HG03521 (cell line): ENCODE results near the gene CAPN7.

Experiments
- ATAC-seq: cut with Tn5 transposase; IDR thresholded peaks from one replicate; pipeline ENCODE4 v1.9.1; 2021; ENCODE audit warnings: mild to moderate bottlenecking, moderate library complexity; ENCODE audit not compliant: unreplicated experiment

Gene CAPN7

DNA sequence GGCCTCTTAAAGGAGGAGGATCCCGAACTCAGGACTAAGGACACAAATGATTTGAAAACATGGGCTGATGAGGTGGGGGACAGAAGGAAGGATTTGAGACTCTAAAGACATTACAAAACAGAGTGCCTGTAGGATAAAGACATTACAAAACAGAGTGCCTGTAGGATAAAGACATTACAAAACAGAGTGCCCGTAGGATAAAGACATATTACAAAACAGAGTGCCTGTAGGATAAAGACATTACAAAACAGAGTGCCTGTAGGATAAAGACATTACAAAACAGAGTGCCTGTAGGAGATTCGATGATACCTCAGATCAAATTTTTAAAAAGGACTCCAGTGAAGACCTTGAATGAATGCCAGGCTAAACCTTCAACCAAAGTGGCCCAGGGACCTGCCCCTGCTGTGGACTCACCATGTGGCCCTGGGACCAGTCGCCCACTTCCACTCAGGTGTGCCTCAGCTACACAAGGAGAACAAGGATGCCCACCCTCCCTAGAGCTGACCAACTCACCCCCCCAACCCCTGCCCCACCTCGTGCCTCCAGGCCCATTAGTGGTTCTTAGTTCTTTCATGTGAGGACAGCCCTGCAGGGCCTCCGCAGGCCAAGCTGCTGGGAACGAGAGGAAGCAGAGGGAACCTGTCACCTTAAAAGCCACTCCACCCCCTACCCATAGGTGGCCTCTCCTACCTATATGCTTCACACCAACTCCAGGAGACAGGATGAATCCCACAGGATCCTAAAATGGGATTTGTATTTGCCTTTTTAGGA, 66.6 kb downstream of the CAPN7 start:
- ATAC-seq, result no peak

GRCh38 chr3:15273227-15273626, 67.2 kb downstream of the CAPN7 start:
- no peak for ATAC-seq

- ATAC-seq, result no peak
Measured at GRCh38 chr3:15276028-15276724, 70.1 kb downstream of the CAPN7 start.

DNA sequence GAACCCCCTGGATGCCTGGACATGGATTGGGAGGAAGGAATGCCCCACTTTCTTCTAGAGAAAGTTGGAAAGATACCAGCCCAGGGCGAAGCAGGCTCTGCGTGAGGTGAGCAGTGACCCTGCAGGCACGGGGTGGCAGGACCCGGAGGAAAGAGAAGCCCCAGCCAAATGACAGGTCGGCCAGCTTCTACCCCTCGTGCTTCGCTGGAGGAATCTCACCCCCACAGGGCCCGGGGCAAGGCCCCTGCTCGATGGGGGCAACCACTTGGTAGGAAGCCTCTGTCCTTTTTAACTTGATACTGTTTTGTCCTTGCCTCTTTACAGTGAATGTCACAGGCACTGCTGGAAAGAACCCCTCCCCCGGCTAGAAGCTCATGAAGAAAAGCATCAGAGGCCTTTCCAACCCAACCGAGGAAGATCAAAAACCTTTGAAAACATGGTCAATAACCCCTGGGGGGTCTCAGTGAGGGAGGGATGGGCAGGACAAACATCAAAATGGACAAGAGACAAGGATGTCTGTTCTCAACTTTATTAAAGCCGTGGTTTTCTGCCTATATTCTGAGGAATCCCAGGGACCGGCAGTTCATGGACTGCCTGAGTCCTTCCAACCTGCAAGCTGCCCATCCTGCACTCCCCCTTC, 71.9 kb downstream of the CAPN7 start:
- ATAC-seq, result no peak

DNA sequence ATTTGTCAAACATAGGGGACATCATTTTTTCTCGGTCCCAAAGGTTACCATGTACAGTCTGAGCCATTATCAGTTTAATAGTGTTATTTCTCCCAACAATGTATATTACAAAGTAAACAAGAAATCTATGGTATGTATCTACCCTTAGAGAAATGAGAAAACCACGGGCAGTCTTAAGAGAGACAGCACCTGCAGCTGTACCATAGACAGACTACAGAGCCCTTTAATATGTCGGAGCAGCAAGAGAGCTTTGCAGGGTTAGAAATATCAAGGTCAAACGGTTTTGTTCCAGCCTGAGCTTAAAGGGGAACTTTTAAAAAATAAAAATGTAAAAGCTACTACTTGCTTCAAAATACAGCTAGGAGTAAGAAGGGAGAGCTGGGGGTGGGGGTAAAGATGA, 73.2 kb downstream of the CAPN7 start:
- no peak for ATAC-seq

- ATAC-seq, result no peak
Measured at GRCh38 chr3:15279671-15280402, 73.8 kb downstream of the CAPN7 start.

- ATAC-seq, result no peak
Measured at GRCh38 chr3:15280853-15281532, 74.9 kb downstream of the CAPN7 start.

- no peak for ATAC-seq
Measured at GRCh38 chr3:15281817-15282216, 75.8 kb downstream of the CAPN7 start.

GRCh38 chr3:15283702-15284101, 77.7 kb downstream of the CAPN7 start:
- no peak for ATAC-seq

DNA sequence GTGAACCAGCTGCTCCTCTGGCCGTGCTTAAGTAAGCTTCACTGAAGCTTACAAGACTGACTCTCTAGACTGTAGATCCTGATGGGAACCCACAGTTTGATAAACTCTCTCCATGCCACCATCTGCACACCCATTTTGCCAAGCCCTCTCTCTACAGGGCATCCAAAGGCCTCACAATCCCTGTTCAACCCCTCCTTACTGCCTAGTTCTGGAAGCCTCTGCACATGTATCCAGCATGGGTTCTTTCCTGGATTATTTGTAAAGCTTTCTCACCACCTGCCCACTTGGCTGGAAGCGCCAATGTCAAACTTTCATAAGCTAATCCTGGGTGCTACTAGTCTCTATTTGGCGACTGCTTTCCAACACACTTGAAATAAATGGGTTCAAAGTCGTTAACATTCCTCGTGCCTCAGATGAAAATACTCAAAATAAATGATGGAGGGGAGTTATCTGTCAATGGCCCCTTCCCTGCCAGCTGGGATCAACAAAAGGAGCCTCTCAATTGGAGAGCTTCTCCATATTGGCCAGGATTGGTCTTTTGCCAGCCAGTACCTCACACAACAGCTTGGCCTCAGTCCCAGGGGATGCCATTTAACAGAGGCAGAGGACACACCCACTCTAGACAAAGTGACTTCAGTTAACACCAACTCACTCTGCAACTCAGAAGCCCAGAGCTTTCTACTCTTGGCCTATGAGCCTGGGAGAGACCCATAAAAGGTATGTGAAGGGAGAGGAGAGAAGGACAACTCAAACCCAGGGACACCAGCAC, 78.3 kb downstream of the CAPN7 start:
- ATAC-seq, result no peak

DNA sequence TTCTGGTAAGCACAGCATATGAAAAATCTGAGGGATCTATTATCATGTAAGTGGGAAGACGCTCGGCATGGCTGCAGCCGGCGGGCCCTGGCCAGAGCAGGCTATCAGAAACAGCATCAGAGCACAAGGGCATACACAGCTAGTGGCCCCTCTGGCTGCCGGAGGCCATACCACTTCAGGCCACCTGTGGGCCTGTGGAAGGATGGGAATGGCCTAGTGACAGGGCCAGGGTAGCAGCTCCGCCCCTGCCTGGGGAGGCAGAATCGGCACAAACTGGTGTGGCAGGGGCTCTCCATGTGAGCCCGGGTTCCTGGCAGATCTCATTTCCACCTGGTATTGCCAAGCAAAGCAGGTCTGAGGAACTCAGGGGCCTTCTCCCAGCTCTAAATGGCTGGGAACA, 80.0 kb downstream of the CAPN7 start:
- ATAC-seq, result no peak

GRCh38 chr3:15287565-15288330, 81.7 kb downstream of the CAPN7 start:
- ATAC-seq, result no peak

DNA sequence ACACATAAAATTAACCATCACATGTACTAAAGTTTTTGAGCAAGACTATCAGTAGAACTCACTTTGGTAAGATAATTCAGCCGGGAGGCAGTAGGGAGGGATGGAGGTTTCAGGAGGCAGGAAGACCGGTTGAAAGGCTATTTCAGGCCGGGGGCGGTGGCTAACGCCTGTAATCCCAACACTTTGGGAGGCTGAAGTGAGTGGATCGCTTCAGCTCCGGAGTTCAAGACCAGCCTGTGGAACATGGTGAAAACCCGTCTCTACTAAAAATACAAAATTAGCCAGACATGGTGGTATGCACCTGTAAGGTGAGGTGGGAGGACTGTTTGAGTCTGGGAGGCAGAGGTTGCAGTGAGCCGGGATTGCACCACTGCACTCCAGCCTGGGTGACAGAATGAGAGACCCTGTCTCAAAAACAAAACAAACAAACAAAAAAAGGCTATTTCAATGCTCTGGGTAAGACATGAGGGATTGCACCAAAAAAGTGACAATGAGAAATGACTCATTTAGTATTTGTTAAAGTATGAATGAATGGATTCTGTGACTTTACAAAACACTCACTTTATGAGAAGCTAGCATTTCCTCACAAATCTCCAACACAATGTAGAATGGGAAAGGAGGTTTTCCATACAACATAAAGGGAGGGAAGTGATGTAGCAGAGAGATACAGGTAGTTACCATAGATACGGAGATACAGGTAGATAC, 82.4 kb downstream of the CAPN7 start:
- ATAC-seq, result no peak

DNA sequence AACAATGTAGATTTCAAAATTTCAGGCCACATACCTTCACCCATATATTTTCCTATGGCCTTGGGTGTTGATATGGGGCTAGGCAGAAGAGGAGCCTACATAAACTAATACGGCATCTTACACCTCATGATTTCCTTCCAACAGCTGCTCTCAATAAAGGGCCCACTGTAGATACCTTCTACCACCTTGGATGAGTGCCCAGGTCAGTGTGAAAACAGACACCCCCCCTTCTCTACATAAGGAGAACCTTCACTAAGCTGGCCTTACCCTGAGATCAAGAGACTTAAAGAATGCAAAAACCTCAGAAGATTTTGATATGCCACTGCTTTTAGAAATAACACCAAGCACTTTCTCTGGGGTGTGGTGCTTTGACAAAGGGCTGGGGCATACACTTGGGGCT, 83.6 kb downstream of the CAPN7 start:
- no peak for ATAC-seq

- no peak for ATAC-seq
Measured at GRCh38 chr3:15290736-15291135, 84.7 kb downstream of the CAPN7 start.

DNA sequence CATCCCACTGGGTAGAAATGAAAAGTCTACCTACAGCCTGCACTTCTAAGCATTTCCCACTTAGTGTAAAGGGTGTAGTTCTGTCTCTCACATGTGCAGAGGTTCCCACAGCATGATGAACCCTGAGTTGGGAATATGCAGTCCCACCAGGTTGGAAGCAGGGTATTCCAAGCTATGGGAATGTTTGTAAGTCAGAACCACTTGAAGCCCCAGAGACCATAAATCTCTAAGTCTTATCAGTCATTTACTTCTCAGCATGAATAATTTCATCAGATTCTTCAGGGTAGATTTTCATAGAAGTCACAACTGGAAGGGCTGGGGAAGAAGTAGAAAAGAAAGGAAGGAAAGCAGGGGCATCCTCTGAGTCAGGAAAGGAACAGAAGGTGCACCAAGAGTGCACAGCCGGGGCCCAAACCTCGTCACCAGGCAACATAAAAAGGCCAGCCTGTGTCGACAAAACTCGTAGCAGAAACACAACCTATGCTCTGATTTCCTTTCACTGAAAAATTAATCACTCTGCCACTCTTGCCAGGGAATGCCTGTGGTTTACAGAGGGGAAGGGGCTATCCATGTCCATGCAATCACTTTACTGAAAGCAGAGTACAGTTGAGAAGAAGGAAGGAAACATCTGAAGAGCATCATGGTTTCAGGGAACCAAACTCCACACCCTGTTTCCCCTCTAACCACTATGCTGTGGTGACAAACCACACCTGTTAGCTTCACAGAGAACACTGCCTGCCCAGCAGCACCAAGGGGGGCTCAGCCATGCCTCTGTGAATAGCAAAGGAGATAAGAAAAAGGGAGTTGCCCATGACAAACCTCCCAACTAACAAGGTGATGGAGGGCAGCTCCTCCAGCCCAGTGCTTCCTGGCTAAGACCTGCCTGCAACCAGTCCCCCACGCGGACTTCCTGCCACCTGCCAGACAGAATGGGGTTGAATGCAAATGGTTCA, 85.8 kb downstream of the CAPN7 start:
- peak; percentile 82 for ATAC-seq

- no peak for ATAC-seq
Measured at GRCh38 chr3:15292765-15293522, 86.9 kb downstream of the CAPN7 start.
